ENCODE data around the gene RNLS. TPM values are rescaled to one million over a fixed set of nuclear protein-coding genes. Genes with fewer than 3 reads are reported as not detected.

Gene RNLS
- total RNA-seq, 2 experiments from 2014 or later, result 1.3 to 2.2 TPM

GRCh38 chr10:88346144-88346977 lies 236.8 kb downstream of the RNLS start:
- CTCF ChIA-PET, result no interaction called here

GRCh38 chr10:88343761-88344484 lies 239.2 kb downstream of the RNLS start:
- H3K36me3 Mint-ChIP-seq (ENCODE audit: low read depth), result no peaks in the 10 kb centered on the region
- H3K27me3 Mint-ChIP-seq, result no peaks in the 10 kb centered on the region
- no peak for DNase-seq
- H3K27ac Mint-ChIP-seq, result no peak overlapping the region
- POLR2A ChIA-PET, result no interaction called here
- H3K4me3 Mint-ChIP-seq, result no peak overlapping the region
- H3K4me1 Mint-ChIP-seq, result no peaks in the 10 kb centered on the region
- no peaks in the 10 kb centered on the region for H3K9me3 Mint-ChIP-seq
- CTCF ChIA-PET, result no interaction called here

More at GRCh38 chr10:88346144-88346977, 236.8 kb downstream of the RNLS start:
- Mint-ChIP-seq H3K36me3 (ENCODE audit: low read depth) (peaks cover 2% of the 10 kb centered on the region), H3K4me1 (peaks cover 4% of the 10 kb centered on the region), H3K9me3 (peaks cover 3% of the 10 kb centered on the region), H3K4me3 (no peak overlapping the region), H3K27me3 (no peaks in the 10 kb centered on the region), H3K27ac (no peak overlapping the region)
- no peak for DNase-seq
- POLR2A ChIA-PET, result no interaction called here

GRCh38 chr10:88342733-88343310 lies 240.3 kb downstream of the RNLS start:
- Mint-ChIP-seq H3K4me3 (no peak overlapping the region), H3K27me3 (no peaks in the 10 kb centered on the region), H3K27ac (no peak overlapping the region), H3K9me3 (no peaks in the 10 kb centered on the region), H3K36me3 (ENCODE audit: low read depth) (no peaks in the 10 kb centered on the region), H3K4me1 (no peaks in the 10 kb centered on the region)
- ChIA-PET POLR2A (no interaction called here), CTCF (no interaction called here)
- DNase-seq, result no peak

- Mint-ChIP-seq H3K4me1 (peaks cover 9% of the 10 kb centered on the region), H3K9me3 (no peaks in the 10 kb centered on the region), H3K4me3 (no peak overlapping the region), H3K27me3 (no peaks in the 10 kb centered on the region), H3K27ac (no peak overlapping the region), H3K36me3 (ENCODE audit: low read depth) (no peaks in the 10 kb centered on the region)
- POLR2A ChIA-PET, result no interaction called here
- CTCF ChIA-PET, result no interaction called here
- no peak for DNase-seq
These were observed 246.0 kb downstream of the RNLS start for GRCh38 chr10:88337134-88337533.

- no peak for DNase-seq
- peaks cover 1% of the 10 kb centered on the region for H3K9me3 Mint-ChIP-seq
- no peaks in the 10 kb centered on the region for H3K27me3 Mint-ChIP-seq
- no peak overlapping the region for H3K27ac Mint-ChIP-seq
- no peak overlapping the region for H3K4me3 Mint-ChIP-seq
- ChIA-PET CTCF (no interaction called here), POLR2A (no interaction called here)
- peaks cover under 1% of the 10 kb centered on the region for H3K36me3 Mint-ChIP-seq (ENCODE audit: low read depth)
- H3K4me1 Mint-ChIP-seq, result peaks cover 10% of the 10 kb centered on the region
These were observed 246.8 kb downstream of the RNLS start for GRCh38 chr10:88336334-88336733.

- Mint-ChIP-seq H3K4me3 (no peak overlapping the region), H3K36me3 (ENCODE audit: low read depth) (peaks cover 3% of the 10 kb centered on the region), H3K27me3 (no peaks in the 10 kb centered on the region), H3K9me3 (peaks cover 3% of the 10 kb centered on the region), H3K4me1 (peaks cover 10% of the 10 kb centered on the region), H3K27ac (no peak overlapping the region)
- no peak for DNase-seq
- ChIA-PET CTCF (no interaction called here), POLR2A (no interaction called here)
These were observed 249.9 kb downstream of the RNLS start for GRCh38 chr10:88333248-88333630.

GRCh38 chr10:88332503-88333247 lies 250.4 kb downstream of the RNLS start:
- H3K36me3 Mint-ChIP-seq (ENCODE audit: low read depth), result peaks cover 3% of the 10 kb centered on the region
- peaks cover 10% of the 10 kb centered on the region for H3K4me1 Mint-ChIP-seq
- H3K27ac Mint-ChIP-seq, result no peak overlapping the region
- H3K4me3 Mint-ChIP-seq, result no peak overlapping the region
- ChIA-PET CTCF (no interaction called here), POLR2A (no interaction called here)
- no peaks in the 10 kb centered on the region for H3K27me3 Mint-ChIP-seq
- DNase-seq, result no peak
- peaks cover 4% of the 10 kb centered on the region for H3K9me3 Mint-ChIP-seq

- CTCF ChIA-PET, result no interaction called here
- DNase-seq, result no peak
- H3K27me3 Mint-ChIP-seq, result no peaks in the 10 kb centered on the region
- H3K27ac Mint-ChIP-seq, result no peak overlapping the region
- H3K9me3 Mint-ChIP-seq, result peaks cover 9% of the 10 kb centered on the region
- H3K4me1 Mint-ChIP-seq, result peaks cover 10% of the 10 kb centered on the region
- POLR2A ChIA-PET, result no interaction called here
- no peak overlapping the region for H3K4me3 Mint-ChIP-seq
- peaks cover 3% of the 10 kb centered on the region for H3K36me3 Mint-ChIP-seq (ENCODE audit: low read depth)
These were observed 252.9 kb downstream of the RNLS start for GRCh38 chr10:88330174-88330573.

GRCh38 chr10:88322324-88323063 lies 260.6 kb downstream of the RNLS start:
- H3K36me3 Mint-ChIP-seq (ENCODE audit: low read depth), result peaks cover 36% of the 10 kb centered on the region
- H3K27ac Mint-ChIP-seq, result no peak overlapping the region
- ChIA-PET CTCF (no interaction called here), POLR2A (no interaction called here)
- H3K9me3 Mint-ChIP-seq, result peaks cover 52% of the 10 kb centered on the region
- no peaks in the 10 kb centered on the region for H3K4me1 Mint-ChIP-seq
- H3K27me3 Mint-ChIP-seq, result peaks cover 5% of the 10 kb centered on the region
- no peak for DNase-seq
- no peak overlapping the region for H3K4me3 Mint-ChIP-seq

GRCh38 chr10:88319960-88320517 lies 263.1 kb downstream of the RNLS start:
- DNase-seq, result no peak
- Mint-ChIP-seq H3K9me3 (peaks cover 50% of the 10 kb centered on the region), H3K36me3 (ENCODE audit: low read depth) (peaks cover 42% of the 10 kb centered on the region), H3K4me1 (no peaks in the 10 kb centered on the region), H3K27ac (no peak overlapping the region), H3K27me3 (peaks cover 7% of the 10 kb centered on the region), H3K4me3 (no peak overlapping the region)
- ChIA-PET POLR2A (interaction anchor here (1.3 kb wide), 1 partner anchor 49 kb away, joined by 3 read pairs; no protein-coding TSS in a partner anchor), CTCF (no interaction called here)

- peaks cover 1% of the 10 kb centered on the region for H3K4me1 Mint-ChIP-seq
- POLR2A ChIA-PET, result interaction anchor here (1.3 kb wide), 1 partner anchor 47 kb away, joined by 3 read pairs; no protein-coding TSS in a partner anchor
- H3K27me3 Mint-ChIP-seq, result peaks cover 7% of the 10 kb centered on the region
- H3K9me3 Mint-ChIP-seq, result peaks cover 50% of the 10 kb centered on the region
- peaks cover 42% of the 10 kb centered on the region for H3K36me3 Mint-ChIP-seq (ENCODE audit: low read depth)
- CTCF ChIA-PET, result interaction anchor here (1.2 to 1.5 kb wide), 2 partner anchors 19 to 365 kb away, joined by 3 to 4 read pairs; no protein-coding TSS in a partner anchor
- H3K4me3 Mint-ChIP-seq, result no peak overlapping the region
- no peak for DNase-seq
- H3K27ac Mint-ChIP-seq, result no peak overlapping the region
These were observed 264.3 kb downstream of the RNLS start for GRCh38 chr10:88318803-88319202.

GRCh38 chr10:88317099-88317498 lies 266.0 kb downstream of the RNLS start:
- CTCF ChIA-PET, result interaction anchor here (1.5 kb wide), 1 partner anchor 363 kb away, joined by 3 read pairs; no protein-coding TSS in a partner anchor
- Mint-ChIP-seq H3K4me3 (no peak overlapping the region), H3K27ac (no peak overlapping the region), H3K9me3 (peaks cover 39% of the 10 kb centered on the region), H3K36me3 (ENCODE audit: low read depth) (peaks cover 42% of the 10 kb centered on the region), H3K4me1 (peaks cover 5% of the 10 kb centered on the region), H3K27me3 (peaks cover 2% of the 10 kb centered on the region)
- POLR2A ChIA-PET, result interaction anchor here (1.9 kb wide), 1 partner anchor 455 kb away, joined by 7 read pairs; no protein-coding TSS in a partner anchor
- no peak for DNase-seq

All from activated CD4-positive, alpha-beta memory T cell treated with anti-CD3 and anti-CD28 coated beads, Interleukin-2, amount 10 ng/mL, durations not matched to agents 7 days and 5 days (primary cell).